Stimulated activated memory B cell treated with anti-CD40 and anti-IgM and Interleukin-4, amounts not matched to agents 10 μg/mL and 1 μg/mL and 100 μg/mL, for 72 hours (primary cell): ENCODE data around the gene KRTAP4-5.
"Not testable (repeated sequence)": the region's sequence is repeated elsewhere in the genome, so short reads cannot be mapped to it uniquely, and the experiment has no call there.

Experiments used
- ATAC-seq: fragments of 150-1000 bp; cut with Tn5 transposase; 2 replicates; pipeline ENCODE4 v1.10.0; 2021
- H3K27ac Mint-ChIP-seq: one replicate; pipeline ENCODE4 v1.8.0; 2022; ENCODE audit warnings: mild to moderate bottlenecking, mixed read lengths
- H3K27me3 Mint-ChIP-seq: one replicate; pipeline ENCODE4 v1.8.0; 2022; ENCODE audit warnings: mixed read lengths
- H3K36me3 Mint-ChIP-seq: one replicate; pipeline ENCODE4 v1.8.0; 2022; ENCODE audit warnings: mixed read lengths
- H3K4me1 Mint-ChIP-seq: one replicate; pipeline ENCODE4 v1.8.0; 2022; ENCODE audit warnings: mixed read lengths
- H3K4me3 Mint-ChIP-seq: one replicate; pipeline ENCODE4 v1.8.0; 2022; ENCODE audit warnings: mild to moderate bottlenecking, moderate library complexity, mixed read lengths
- H3K9me3 Mint-ChIP-seq: one replicate; pipeline ENCODE4 v1.8.0; 2022; ENCODE audit warnings: mixed read lengths

KRTAP4-5 gene

DNA sequence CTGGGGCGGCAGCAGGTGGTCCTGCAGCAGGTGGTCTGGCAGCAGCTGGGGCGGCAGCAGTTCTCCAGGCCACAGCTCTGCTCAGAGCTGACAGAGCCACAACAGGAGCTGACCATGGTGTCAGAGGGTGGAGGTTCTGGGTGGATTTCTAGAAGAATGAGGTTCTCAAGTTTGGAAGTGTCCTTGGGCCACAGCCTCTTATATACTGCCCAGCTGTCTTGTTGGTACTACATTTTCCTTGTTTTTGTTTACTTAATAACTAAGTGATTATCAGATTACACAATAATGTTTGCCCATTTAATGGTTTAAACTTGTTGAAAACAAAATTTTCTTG, at the start of gene KRTAP4-5:
Gene KRTAP4-5, minus strand, starts transcription at position 174 of the 334 bp plus-strand sequence. Its CDS starts 58 bp downstream, at position 116.
- Mint-ChIP-seq H3K36me3 (no peaks in the 10 kb centered on the region), H3K4me3 (no peak within 1 kb of the TSS), H3K9me3 (peaks cover 3% of the 10 kb centered on the region), H3K27ac (no peak within 1 kb of the TSS), H3K4me1 (no peaks in the 10 kb centered on the region), H3K27me3 (peaks cover 14% of the 10 kb centered on the region)
- ATAC-seq, result no peak

DNA sequence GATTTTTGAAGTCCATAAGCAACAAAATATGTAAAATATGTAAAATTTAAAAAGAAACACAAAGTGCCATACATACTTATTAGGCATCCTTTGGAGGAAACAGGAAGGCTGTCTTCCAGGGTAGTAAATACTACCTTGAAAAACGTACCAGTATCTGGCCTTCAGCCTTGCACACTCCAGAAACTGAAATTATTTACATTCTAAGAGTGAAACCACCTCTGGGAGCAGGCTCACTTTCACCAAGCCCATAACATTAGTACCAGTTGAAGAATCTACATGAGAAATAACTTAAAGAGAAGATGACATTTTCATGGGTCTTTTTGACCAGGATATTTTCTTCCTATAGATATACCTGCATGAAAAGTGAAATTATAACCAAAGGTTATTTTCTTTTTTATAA, 46.4 kb upstream of the KRTAP4-5 start:
- Mint-ChIP-seq H3K4me3 (no peak overlapping the region), H3K36me3 (no peaks in the 10 kb centered on the region), H3K27me3 (peaks cover 15% of the 10 kb centered on the region), H3K27ac (no peak overlapping the region), H3K4me1 (no peaks in the 10 kb centered on the region), H3K9me3 (peaks cover 8% of the 10 kb centered on the region)
- no peak for ATAC-seq

DNA sequence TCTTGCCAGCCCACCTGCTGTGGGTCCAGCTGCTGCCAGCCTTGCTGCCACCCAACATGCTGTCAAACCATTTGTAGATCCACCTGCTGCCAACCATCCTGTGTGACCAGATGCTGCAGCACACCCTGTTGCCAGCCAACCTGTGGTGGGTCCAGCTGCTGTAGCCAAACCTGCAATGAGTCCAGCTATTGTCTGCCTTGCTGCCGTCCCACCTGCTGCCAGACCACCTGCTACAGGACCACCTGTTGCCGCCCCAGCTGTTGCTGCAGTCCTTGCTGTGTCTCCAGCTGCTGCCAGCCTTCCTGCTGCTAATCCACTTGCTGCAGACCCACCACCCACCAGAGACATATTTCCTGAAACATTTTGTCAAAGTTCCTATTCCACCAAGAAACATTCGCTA, 40.7 kb upstream of the KRTAP4-5 start:
- Mint-ChIP-seq H3K4me1 (no peaks in the 10 kb centered on the region), H3K27ac (peak overlapping the region; percentile 18), H3K27me3 (peaks cover 32% of the 10 kb centered on the region), H3K36me3 (no peaks in the 10 kb centered on the region), H3K4me3 (no peak overlapping the region), H3K9me3 (peaks cover 4% of the 10 kb centered on the region)
- no peak for ATAC-seq

DNA sequence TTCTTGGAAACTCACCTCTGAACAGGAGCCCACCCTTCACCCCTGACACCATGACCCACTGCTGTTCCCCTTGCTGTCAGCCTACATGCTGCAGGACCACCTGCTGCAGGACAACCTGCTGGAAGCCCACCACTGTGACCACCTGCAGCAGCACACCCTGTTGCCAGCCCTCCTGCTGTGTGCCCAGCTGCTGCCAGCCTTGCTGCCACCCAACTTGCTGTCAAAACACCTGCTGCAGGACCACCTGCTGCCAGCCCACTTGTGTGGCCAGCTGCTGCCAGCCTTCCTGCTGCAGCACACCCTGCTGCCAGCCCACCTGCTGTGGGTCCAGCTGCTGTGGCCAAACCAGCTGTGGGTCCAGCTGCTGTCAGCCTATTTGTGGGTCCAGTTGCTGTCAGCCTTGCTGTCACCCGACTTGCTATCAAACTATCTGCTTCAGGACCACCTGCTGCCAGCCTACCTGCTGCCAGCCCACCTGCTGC, 40.3 kb upstream of the KRTAP4-5 start, which contains the start of gene KRTAP9-1:
Gene KRTAP9-1, plus strand, starts transcription at position 51 of the 482 bp plus-strand sequence. Its CDS starts 0 bp downstream, at position 51.
- not testable (repeated sequence) for ATAC-seq, H3K4me1 Mint-ChIP-seq, H3K4me3 Mint-ChIP-seq, H3K9me3 Mint-ChIP-seq, H3K36me3 Mint-ChIP-seq
- H3K27ac Mint-ChIP-seq, result peak within 1 kb of the TSS; percentile 18
- H3K27me3 Mint-ChIP-seq, result peaks cover 32% of the 10 kb centered on the region

DNA sequence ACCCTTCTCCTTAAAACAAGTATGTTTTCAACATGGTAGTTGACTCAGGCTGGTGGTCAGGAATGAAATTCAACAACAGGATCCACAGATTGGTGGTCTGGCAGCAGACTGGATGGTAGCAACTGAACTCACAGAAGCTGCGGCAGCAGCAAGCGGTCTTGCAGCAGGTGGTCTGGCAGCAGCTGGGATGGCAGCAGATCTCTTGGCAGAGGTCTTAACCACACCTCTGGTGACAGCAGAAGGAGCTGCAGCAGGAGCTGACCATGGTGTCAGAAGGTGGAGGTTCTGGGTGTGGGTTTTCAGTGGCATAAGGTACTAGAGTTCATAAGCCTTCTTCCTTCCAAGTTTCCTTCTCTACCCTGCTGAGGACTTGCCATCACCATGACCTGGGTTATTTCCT, 37.2 kb upstream of the KRTAP4-5 start:
- no peaks in the 10 kb centered on the region for H3K4me1 Mint-ChIP-seq
- no peak overlapping the region for H3K4me3 Mint-ChIP-seq
- H3K36me3 Mint-ChIP-seq, result no peaks in the 10 kb centered on the region
- no peaks in the 10 kb centered on the region for H3K9me3 Mint-ChIP-seq
- H3K27me3 Mint-ChIP-seq, result peaks cover 34% of the 10 kb centered on the region
- ATAC-seq, result no peak
- no peak overlapping the region for H3K27ac Mint-ChIP-seq

DNA sequence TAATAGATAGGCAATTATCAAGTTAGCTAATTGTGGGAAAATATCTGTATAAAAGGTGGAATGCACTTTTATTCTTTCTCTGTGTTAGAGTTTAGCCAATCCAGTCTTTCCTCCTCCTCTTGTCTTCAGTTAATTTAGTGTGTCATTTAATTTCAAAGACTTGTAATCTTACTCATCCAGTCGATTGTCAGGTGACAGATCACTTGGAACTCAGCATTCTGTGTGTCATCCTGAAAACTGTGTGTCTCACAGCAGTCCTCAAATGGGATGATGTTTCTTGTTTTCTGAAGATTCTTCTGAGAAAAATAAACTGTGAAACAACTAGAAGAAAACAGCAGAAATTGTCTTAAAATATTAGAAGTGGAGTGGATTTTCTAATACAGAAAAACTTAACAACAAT, 35.4 kb upstream of the KRTAP4-5 start:
- H3K4me1 Mint-ChIP-seq, result no peaks in the 10 kb centered on the region
- H3K27me3 Mint-ChIP-seq, result peaks cover 15% of the 10 kb centered on the region
- H3K4me3 Mint-ChIP-seq, result no peak overlapping the region
- no peak overlapping the region for H3K27ac Mint-ChIP-seq
- no peaks in the 10 kb centered on the region for H3K36me3 Mint-ChIP-seq
- no peaks in the 10 kb centered on the region for H3K9me3 Mint-ChIP-seq
- ATAC-seq, result no peak

DNA sequence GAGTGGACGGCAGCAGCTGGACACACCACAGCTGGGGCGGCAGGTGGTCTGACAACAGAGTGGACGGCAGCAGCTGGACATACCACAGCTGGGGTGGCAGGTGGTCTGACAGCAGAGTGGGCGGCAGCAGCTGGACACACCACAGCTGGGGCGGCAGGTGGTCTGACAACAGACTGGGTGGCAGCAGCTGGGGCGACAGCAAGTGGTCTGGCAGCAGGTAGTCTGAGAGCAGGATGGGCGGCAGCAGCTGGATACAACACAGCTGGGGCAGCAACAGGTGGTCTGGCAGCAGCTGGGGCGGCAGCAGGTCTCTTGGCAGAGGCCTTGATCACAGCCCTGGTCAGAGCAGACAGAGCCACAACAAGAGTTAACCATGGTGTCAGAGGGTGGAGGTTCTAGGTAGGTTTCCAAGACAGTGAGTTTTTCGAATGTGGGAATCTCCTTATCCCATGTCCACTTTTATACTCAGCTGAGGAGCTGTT, 34.9 kb upstream of the KRTAP4-5 start, which contains the start of gene KRTAP4-1:
Gene KRTAP4-1, minus strand, starts transcription at position 432 of the 482 bp plus-strand sequence. Its CDS starts 57 bp downstream, at position 375.
- Mint-ChIP-seq H3K4me3 (no peak within 1 kb of the TSS), H3K9me3 (no peaks in the 10 kb centered on the region), H3K27ac (no peak within 1 kb of the TSS), H3K27me3 (peaks cover 10% of the 10 kb centered on the region), H3K36me3 (no peaks in the 10 kb centered on the region), H3K4me1 (no peaks in the 10 kb centered on the region)
- ATAC-seq, result no peak

DNA sequence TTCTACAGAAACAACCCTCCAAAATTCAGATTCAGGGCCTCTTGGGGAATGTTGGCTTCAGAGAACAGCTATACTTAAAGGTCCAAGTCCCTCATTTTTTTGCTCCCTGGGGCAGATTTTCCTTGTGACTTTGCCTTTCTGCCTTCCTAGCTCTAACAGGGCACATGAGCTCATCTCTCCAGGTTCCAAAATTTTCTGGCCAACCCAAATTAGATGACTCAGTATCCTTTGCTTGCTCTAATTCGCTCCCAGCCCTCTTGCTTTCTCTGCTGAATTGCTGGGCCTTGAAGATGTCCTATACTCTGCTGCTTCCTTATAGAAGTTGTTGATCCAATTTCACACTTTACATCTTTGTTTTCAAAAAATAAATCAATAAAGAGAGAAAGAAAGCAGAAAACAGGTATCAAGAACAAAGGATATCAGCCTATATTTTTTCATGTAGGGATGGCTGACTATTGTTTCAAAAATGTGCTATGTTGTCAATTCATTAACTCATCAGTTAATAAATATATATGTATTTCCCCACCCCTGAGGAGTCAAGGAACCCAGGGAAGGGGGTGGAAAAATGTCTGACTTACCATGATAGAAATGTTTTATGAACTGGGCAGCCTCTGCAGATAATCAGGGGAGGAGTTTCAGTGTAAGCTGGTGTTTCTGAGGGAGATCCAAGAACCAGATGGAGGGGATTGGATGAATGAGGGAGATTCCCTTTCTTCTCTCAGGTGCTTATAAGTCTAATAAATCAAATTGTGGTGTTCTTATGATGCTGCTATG, 29.4 kb upstream of the KRTAP4-5 start:
- no peaks in the 10 kb centered on the region for H3K36me3 Mint-ChIP-seq
- no peak overlapping the region for H3K4me3 Mint-ChIP-seq

DNA sequence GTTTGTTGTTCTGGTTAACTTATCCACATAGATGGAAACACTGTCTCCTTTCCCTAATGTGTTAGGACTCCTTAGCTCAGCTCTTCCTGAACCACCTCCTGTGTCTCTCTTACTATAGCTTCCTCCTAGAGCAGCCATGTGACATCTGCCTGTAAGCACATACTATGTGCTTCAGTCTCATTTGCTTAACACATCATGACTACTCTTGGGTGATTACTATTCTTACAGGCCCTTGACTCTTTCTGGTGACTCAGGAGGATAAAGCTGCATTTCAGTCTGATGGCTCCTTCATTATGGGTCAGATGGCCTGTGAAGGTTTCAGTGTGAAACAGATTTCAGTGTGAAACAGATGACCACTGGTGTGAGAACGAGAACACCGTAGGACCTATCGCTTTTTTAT, 28.7 kb upstream of the KRTAP4-5 start:
- H3K4me3 Mint-ChIP-seq, result no peak overlapping the region
- no peak overlapping the region for H3K27ac Mint-ChIP-seq
- H3K4me1 Mint-ChIP-seq, result peaks cover 39% of the 10 kb centered on the region
- H3K36me3 Mint-ChIP-seq, result no peaks in the 10 kb centered on the region
- ATAC-seq, result peak; percentile 32
- H3K9me3 Mint-ChIP-seq, result no peaks in the 10 kb centered on the region
- H3K27me3 Mint-ChIP-seq, result no peaks in the 10 kb centered on the region

More for the DNA sequence above, 29.4 kb upstream of the KRTAP4-5 start:
- ATAC-seq, result no peak
- H3K27ac Mint-ChIP-seq, result no peak overlapping the region
- H3K9me3 Mint-ChIP-seq, result no peaks in the 10 kb centered on the region
- peaks cover 2% of the 10 kb centered on the region for H3K27me3 Mint-ChIP-seq
- peaks cover 35% of the 10 kb centered on the region for H3K4me1 Mint-ChIP-seq

DNA sequence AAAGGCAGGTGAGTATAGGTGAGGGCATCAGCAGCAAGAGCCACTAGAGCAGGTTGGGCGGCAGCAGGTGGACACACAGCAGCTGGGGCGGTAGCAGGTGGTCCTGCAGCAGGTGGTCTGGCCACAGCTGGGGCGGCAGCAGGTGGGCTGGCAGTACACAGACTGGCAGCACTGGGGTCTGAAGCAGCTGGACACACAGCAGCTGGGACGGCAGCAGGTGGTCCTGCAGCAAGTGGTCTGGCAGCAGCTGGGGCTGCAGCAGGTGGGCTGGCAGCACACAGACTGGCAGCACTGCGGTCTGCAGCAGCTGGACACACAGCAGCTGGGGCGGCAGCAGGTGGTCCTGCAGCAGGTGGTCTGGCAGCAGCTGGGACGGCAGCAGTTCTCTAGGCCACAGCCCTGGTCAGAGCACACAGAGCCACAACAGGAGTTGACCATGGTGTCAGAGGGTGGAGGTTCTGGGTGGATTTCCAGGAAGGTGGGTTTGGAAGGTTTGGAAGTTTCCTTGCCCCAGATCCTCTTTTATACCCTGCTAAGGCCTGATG, 28.2 kb upstream of the KRTAP4-5 start, which contains the start of gene KRTAP4-2:
Gene KRTAP4-2, minus strand, starts transcription at position 495 of the 545 bp plus-strand sequence. Its CDS starts 57 bp downstream, at position 438.
- no peak within 1 kb of the TSS for H3K27ac Mint-ChIP-seq
- H3K36me3 Mint-ChIP-seq, result no peaks in the 10 kb centered on the region
- peaks cover 41% of the 10 kb centered on the region for H3K4me1 Mint-ChIP-seq
- ATAC-seq, result no peak
- H3K27me3 Mint-ChIP-seq, result no peaks in the 10 kb centered on the region
- no peaks in the 10 kb centered on the region for H3K9me3 Mint-ChIP-seq
- no peak within 1 kb of the TSS for H3K4me3 Mint-ChIP-seq

DNA sequence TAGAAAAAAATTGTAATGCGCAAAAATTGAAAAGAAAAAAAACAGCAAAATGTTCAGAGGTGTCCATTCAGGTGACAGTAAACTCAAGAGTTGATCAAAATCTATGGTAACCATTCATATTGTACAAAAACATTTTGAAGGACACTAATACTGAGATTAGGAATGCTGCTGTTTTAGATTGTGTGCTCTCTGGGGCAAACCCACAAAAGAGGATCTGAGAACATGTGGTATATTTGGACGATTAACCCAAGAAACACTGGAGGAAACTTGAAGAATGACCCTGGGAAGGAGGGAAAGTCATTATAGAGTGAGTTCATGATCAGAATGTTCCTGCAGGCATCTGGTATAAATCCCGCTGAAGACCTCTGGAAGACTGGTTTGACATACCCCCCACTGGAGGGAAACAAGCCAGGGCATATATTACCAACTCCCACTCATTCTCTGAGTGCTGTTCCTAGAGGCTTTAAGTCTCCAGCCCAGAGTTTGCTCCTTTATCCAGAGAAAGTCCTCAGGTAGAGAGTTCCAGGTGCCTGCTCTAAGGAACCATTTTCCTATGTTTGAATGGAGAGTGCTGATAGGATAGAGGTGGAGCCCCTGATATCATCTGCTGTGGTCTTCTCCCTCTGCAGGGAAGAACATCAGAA, 27.2 kb upstream of the KRTAP4-5 start:
- Mint-ChIP-seq H3K36me3 (no peaks in the 10 kb centered on the region), H3K4me1 (peaks cover 41% of the 10 kb centered on the region), H3K9me3 (no peaks in the 10 kb centered on the region), H3K27me3 (peaks cover 6% of the 10 kb centered on the region), H3K27ac (peak overlapping the region; percentile 17), H3K4me3 (no peak overlapping the region)
- peak; percentile 91 for ATAC-seq

DNA sequence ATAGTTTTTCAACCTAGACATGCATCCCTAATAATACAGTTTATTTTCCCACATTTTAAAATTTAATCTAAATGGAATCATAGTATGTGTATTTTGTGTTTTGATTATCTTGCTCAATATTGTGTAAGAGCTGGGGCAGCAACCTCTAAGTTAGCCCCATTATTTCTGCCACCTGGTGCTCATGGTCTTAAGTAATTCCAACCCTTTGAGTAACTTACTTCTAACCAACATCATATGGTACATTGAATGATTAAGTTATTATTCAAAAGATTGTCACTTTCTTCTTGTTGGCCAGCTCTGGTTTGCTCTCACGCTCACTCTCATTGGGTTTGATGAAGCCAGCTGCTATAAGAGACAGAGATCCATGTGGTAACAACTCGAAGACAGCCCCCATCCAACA, 22.3 kb upstream of the KRTAP4-5 start:
- peaks cover 6% of the 10 kb centered on the region for H3K27me3 Mint-ChIP-seq
- H3K27ac Mint-ChIP-seq, result no peak overlapping the region
- peaks cover 24% of the 10 kb centered on the region for H3K4me1 Mint-ChIP-seq
- ATAC-seq, result no peak
- no peaks in the 10 kb centered on the region for H3K9me3 Mint-ChIP-seq
- no peaks in the 10 kb centered on the region for H3K36me3 Mint-ChIP-seq
- H3K4me3 Mint-ChIP-seq, result no peak overlapping the region

DNA sequence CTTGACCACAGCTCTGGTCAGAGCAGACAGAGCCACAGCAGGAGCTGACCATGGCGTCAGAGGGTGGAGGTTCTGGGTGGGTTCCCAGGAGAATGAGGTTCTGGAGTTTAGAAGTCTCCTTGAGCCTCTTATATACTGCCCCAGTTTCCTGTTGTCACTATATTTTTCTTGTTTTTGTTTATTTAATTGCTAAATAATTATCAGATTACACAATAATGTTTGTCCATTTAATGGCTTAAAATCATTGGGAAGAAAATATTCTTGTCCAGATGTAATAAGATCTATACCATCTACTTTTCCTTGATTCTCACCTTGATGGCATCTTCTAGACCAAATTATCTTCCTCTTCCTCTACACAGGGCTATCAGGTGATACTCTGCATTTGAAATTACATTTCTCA, 18.5 kb upstream of the KRTAP4-5 start, which contains the start of gene KRTAP4-3:
Gene KRTAP4-3, minus strand, starts transcription at position 101 of the 400 bp plus-strand sequence. Its CDS starts 49 bp downstream, at position 52.
- peaks cover 6% of the 10 kb centered on the region for H3K27me3 Mint-ChIP-seq
- no peak within 1 kb of the TSS for H3K27ac Mint-ChIP-seq

DNA sequence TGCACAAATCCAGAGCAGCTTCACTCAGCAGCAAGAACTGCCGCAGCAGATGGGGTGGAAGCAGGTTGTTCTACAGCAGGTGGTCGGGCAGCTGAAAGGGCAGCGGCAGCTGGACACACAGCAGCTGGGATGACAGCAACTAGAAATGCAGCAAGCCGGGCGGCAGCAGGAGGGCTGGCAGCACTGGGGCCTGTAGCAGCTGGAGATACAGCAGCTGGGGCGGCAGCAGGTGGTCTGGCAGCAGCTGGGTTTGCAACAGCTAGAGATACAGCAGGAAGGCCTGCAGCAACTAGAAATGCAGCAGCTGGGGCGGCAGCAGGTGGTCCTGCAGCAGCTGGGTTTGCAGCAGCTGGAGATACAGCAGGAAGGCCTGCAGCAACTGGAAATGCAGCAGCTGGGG, 17.9 kb upstream of the KRTAP4-5 start:
- Mint-ChIP-seq H3K4me1 (no peaks in the 10 kb centered on the region), H3K27ac (no peak overlapping the region), H3K36me3 (no peaks in the 10 kb centered on the region), H3K27me3 (peaks cover 6% of the 10 kb centered on the region), H3K4me3 (no peak overlapping the region), H3K9me3 (no peaks in the 10 kb centered on the region)
- ATAC-seq, result no peak

More for the DNA sequence above, 18.5 kb upstream of the KRTAP4-5 start, which contains the start of gene KRTAP4-3:
- no peaks in the 10 kb centered on the region for H3K9me3 Mint-ChIP-seq
- no peaks in the 10 kb centered on the region for H3K36me3 Mint-ChIP-seq
- peaks cover under 1% of the 10 kb centered on the region for H3K4me1 Mint-ChIP-seq
- no peak for ATAC-seq
- no peak within 1 kb of the TSS for H3K4me3 Mint-ChIP-seq

DNA sequence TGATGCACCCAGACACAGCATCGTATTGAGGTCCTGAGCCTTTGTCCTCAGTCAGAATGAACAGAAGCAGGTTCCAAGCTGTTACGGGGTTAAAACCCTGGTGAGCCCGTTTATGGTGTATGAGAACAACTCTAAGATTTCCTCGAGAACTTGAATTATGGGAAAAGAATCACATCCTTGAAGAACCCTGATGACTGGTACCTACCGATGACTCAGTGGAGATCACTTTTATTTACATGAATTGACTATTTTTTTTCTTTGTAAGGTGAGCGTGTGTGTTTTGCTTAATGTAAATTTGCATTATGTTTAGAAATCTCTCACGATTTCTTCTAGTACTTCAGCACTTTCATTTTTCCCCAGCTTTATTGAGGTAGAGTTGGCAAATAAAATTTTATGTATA, 14.2 kb upstream of the KRTAP4-5 start:
- Mint-ChIP-seq H3K36me3 (no peaks in the 10 kb centered on the region), H3K27me3 (peaks cover 11% of the 10 kb centered on the region), H3K9me3 (no peaks in the 10 kb centered on the region), H3K4me1 (no peaks in the 10 kb centered on the region), H3K4me3 (no peak overlapping the region), H3K27ac (no peak overlapping the region)
- ATAC-seq, result no peak
